HG03575 (cell line): ENCODE measurements around the gene CYTH2.

Experiments used
- ATAC-seq: cut with Tn5 transposase; IDR thresholded peaks from one replicate; pipeline ENCODE4 v1.9.1; 2021; ENCODE audit not compliant: unreplicated experiment, insufficient number of reproducible peaks, low FRiP score; ENCODE audit errors: extremely low read depth

CYTH2 gene

GRCh38 chr19:48530770-48531169, 61.6 kb downstream of the CYTH2 start:
- ATAC-seq, result no peak
